Central memory CD8-positive, alpha-beta T cell (primary cell): ENCODE measurements around the gene HLF.

ENCODE experiments used
- ATAC-seq: fragments of 150-1000 bp; cut with Tn5 transposase; replicated peaks from 2 replicates; pipeline ENCODE4 v1.10.0; 2022; ENCODE audit warnings: mild to moderate bottlenecking, moderate FRiP score, moderate number of reproducible peaks; ENCODE audit not compliant: poor library complexity, severe bottlenecking; ENCODE audit errors: extremely low read depth
- DNase-seq, 2 donors: peaks; one replicate each; pipeline ENCODE4 v3.0.0; 2021; ENCODE audit warnings: low spot score in 2 of 2
- H3K27ac Mint-ChIP-seq: one replicate; pipeline ENCODE4 v1.8.0; 2022; ENCODE audit warnings: low read depth, mild to moderate bottlenecking, moderate library complexity, mixed read lengths
- H3K27me3 Mint-ChIP-seq: one replicate; pipeline ENCODE4 v1.8.0; 2022; ENCODE audit warnings: mixed read lengths
- H3K36me3 Mint-ChIP-seq: one replicate; pipeline ENCODE4 v1.8.0; 2022; ENCODE audit warnings: mild to moderate bottlenecking, moderate library complexity, mixed read lengths; ENCODE audit not compliant: insufficient read depth
- H3K4me1 Mint-ChIP-seq: one replicate; pipeline ENCODE4 v1.8.0; 2022; ENCODE audit warnings: mixed read lengths
- H3K4me3 Mint-ChIP-seq: one replicate; pipeline ENCODE4 v1.8.0; 2022; ENCODE audit warnings: mild to moderate bottlenecking, moderate library complexity, mixed read lengths
- H3K9me3 Mint-ChIP-seq: one replicate; pipeline ENCODE4 v1.8.0; 2022; ENCODE audit warnings: mixed read lengths

The HLF gene

DNA sequence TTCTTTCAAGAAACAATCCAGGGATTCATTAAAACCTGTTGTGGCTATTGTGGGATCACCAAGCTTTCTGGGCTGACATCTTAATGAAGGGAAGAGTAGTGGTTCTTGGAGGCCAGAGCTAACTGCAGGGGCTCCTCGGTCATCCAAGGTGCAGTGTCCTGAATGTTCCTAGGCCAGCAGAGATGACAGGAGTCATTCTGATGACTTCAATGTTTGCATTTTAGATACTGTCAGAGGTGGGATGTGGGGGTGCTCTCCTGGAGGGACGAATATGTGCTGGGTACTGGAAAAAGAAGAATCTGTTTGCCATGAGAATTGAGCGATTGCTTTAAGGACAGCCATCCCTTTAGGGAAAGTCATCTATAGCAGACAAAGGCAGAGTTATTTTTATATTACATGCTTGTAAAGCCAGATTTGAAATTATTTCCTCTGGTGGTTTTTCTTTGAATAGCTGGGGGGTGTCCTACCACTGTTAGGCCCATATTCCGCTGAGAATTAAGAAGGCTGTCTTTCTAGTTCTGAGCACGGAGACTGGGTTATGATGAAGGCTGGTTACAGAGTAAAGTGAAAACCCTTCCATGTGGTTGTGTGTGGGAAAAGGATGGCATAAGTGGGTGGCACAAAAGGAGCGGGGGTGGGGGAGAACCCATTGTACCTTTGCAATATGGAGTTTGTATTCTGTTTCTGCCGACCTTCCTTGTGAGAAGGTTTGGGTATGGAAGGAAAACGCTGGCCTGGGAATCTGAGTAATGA is 7.4 kb downstream of the HLF start:
- no peak overlapping the region for H3K4me3 Mint-ChIP-seq
- no peaks in the 10 kb centered on the region for H3K36me3 Mint-ChIP-seq
- DNase-seq = no peak
- no peaks in the 10 kb centered on the region for H3K9me3 Mint-ChIP-seq
- H3K4me1 Mint-ChIP-seq = no peaks in the 10 kb centered on the region
- peaks cover 87% of the 10 kb centered on the region for H3K27me3 Mint-ChIP-seq
- H3K27ac Mint-ChIP-seq = no peak overlapping the region
- ATAC-seq = no peak

DNA sequence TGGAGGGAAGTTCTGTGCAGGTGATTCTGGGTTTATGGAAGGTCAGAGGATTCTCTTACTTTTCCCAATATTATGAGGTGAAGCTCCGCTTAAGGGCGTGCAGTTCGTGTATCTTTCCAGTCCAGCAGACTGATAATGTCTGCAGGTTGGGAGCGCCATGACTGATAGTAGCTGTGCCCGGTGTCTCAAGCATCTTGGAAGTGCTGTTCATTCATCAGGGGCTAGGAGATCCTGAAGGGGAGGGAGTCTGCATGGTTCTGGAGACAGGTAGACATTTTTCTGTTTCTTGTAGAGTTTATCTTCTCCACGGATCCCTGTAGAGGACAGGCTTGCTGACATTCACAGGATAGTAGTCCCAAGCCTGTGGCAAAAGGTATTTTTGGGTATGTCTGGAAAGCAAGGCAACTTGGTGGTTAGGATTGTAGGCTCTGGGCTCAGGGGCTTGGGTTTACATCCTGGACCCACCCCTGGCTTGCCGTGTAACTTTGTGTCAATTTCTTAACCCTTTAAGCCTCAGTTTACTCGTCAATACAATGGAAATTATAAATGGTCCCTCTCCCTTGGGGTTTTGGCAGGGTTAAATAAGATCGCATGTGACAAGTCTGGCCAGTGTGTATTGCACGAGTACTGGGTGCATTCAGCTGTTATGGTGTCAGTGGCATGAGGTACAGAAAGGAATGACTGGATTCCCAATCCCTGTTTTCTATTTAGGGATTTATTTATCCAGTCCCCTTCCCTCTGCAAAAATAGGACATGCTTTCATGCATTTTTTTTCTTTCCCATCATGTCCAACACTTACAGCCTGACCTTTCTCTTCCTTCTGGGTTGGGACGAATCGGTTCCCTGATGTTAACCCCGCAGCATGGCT is 8.2 kb downstream of the HLF start:
- H3K27me3 Mint-ChIP-seq = peaks cover 79% of the 10 kb centered on the region
- H3K4me3 Mint-ChIP-seq = no peak overlapping the region
- no peaks in the 10 kb centered on the region for H3K36me3 Mint-ChIP-seq
- DNase-seq (no peak), ATAC-seq (no peak)
- no peak overlapping the region for H3K27ac Mint-ChIP-seq
- no peaks in the 10 kb centered on the region for H3K9me3 Mint-ChIP-seq
- H3K4me1 Mint-ChIP-seq = no peaks in the 10 kb centered on the region

DNA sequence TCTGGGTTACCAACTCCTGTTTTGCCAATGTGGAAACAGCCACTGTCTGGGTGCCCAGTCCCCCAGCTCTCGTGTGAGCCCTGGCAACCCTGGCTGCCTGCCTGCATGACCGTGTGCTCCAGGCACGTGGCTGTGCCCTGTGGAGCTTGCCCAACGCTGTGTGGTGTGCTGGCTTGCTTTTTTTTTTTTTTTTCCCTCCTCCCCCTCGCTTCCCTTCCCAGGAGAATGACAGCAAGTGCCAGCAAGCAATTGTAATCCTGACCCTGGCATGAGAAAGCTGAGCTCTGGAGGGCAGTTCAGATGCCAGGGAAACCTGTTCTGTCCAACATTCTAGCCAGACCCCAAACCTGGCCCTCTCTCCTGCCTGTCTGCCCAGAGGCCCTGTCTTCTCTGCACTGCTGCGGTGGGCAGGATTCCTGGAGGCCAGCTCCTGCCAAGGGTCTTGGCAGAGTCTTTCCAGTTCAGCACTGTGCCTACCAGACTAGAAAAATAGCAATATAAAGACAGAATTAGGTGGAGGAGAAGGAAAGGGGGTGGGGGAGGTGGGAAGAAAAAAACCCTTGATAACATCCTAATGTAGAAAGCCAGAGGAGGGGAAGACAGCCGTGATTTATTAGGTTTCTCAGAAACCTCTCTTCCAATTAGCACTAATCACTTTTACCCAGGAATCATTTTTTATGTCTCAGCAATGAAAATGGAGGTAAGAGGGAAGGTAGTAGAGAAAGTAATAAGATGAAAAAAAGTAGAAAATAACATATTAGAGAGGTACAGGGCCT is 9.0 kb downstream of the HLF start:
- Mint-ChIP-seq H3K9me3 (no peaks in the 10 kb centered on the region), H3K27ac (no peak overlapping the region), H3K4me3 (no peak overlapping the region), H3K4me1 (no peaks in the 10 kb centered on the region), H3K36me3 (no peaks in the 10 kb centered on the region), H3K27me3 (peaks cover 71% of the 10 kb centered on the region)
- ATAC-seq = no peak
- no peak for DNase-seq

DNA sequence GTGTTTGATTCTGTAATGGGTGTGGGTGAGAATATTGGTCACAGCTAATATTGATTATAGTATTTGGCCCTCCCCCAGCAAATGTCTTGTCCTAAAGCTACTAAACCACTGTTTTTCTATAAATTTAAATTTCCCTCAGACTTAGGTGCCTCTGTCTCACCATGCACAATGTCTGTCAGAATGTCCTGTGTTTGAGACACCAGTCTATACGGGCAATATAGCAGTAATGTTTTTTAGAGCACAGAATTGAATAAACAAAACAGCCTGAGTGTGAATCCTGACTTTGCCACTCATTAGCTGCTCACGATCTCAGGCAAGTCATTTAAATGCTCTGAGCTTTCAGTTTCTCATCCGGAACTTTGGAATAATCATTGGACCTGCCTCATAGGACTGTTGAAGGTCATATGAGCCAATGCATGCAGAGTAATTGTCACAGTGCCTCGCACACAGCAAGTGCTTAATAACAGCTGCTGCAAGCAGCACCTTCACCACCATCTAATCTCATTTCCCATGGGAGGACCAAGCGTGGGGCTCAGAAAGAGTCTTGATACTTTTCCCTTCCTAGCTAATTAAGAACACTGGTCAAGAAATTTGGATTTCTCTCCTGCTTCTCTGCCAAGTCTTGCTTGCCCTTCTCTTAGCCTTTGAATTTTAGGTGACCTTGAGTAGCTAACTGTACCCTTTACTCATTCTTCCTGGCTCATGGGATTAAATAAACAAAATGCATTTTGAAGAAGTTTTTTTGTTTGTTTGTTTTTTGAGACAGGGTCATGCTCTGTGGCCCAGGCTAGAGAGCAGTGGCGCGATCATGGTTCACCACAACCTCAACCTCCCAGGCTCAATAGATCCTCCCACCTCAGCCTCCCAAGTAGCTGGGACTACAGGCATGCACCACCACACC is 9.8 kb downstream of the HLF start:
- DNase-seq (no peak), ATAC-seq (no peak)
- Mint-ChIP-seq H3K4me3 (no peak overlapping the region), H3K9me3 (no peaks in the 10 kb centered on the region), H3K36me3 (no peaks in the 10 kb centered on the region), H3K4me1 (no peaks in the 10 kb centered on the region), H3K27ac (no peak overlapping the region), H3K27me3 (peaks cover 62% of the 10 kb centered on the region)

DNA sequence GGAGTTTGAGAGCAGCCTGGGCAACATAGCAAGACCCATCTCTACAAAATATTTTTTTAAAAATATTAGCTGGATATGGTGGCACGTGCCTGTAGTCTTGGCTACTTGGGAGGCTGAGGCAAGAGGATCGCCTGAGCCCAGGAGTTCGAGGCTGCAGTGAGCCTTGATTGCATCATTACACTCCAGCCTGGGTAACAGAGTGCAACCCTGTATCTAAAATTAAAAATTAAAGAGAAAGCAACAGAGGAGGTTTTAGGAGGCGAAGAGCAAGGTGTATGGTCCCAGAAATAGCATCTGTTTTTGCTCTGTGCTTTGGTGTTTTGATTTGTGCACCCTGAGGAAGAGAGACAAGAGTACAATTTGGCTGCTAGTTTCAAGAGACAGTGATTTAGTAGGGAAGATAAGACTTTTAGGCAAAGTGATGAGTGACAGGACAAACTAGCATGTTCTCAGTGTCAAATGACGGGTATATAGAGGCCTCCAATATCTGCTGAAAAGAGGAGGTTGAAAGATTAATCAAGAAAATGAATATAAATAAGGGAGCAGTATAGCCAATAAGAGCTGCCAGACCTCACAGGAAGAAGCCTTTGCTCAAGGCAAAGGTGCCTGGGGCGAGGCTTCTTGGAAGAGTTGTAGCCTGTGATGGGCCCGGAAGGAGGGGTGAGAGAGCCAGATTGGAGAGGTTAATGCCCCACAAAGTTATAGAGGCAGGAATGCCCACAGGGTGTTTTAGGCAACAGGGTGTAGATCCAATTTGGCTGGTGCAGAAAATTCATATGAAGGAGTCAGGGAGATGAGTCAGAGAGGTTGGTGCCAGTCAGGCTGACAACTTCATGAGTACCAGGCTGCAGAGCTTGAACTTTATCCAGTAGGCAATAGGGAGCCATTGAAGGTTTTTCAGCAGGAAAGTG is 11.4 kb downstream of the HLF start:
- no peak for ATAC-seq
- peaks cover 2% of the 10 kb centered on the region for H3K36me3 Mint-ChIP-seq
- peaks cover 55% of the 10 kb centered on the region for H3K27me3 Mint-ChIP-seq
- no peak for DNase-seq
- no peaks in the 10 kb centered on the region for H3K9me3 Mint-ChIP-seq
- H3K4me3 Mint-ChIP-seq = no peak overlapping the region
- H3K4me1 Mint-ChIP-seq = no peaks in the 10 kb centered on the region
- no peak overlapping the region for H3K27ac Mint-ChIP-seq

DNA sequence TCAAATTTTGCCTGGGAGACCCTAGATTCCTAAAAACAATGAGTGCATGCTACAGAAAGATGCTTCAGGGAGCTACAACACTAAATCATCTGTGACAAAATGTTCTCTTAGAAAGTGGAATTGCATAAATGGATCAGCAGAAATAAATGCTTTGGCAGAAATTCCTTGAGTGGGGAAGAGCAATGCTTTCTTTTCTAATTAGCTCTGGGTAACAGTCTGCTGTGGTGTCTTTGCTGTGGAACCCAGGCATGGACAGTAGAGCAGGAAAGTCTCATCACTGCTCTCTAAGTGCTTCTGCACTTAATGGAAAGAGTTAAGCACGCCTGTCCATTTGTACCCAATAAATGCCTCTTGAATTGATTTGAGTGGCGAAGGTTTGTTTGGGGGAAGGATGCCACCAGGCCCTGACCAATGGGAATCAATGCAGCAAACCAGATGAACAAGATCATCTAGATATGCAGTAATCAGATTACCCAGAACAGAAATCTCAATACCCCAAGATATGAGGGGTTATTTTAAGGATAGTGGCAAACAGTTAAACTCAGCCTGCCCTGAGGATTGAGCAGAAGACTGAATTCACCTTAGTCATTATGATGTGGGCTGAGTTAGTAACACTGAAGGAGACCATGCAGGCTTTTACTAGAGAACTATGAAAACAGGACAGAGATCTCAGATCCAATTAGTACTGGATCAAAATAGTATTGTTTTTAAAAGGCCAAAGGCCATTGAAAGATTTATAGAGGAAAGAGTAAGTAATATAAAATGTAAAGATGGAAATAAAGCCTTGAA is 13.6 kb downstream of the HLF start:
- Mint-ChIP-seq H3K9me3 (no peaks in the 10 kb centered on the region), H3K4me3 (no peak overlapping the region), H3K4me1 (no peaks in the 10 kb centered on the region), H3K27me3 (peaks cover 34% of the 10 kb centered on the region), H3K27ac (no peak overlapping the region), H3K36me3 (peaks cover 2% of the 10 kb centered on the region)
- DNase-seq = no peak
- ATAC-seq = no peak

DNA sequence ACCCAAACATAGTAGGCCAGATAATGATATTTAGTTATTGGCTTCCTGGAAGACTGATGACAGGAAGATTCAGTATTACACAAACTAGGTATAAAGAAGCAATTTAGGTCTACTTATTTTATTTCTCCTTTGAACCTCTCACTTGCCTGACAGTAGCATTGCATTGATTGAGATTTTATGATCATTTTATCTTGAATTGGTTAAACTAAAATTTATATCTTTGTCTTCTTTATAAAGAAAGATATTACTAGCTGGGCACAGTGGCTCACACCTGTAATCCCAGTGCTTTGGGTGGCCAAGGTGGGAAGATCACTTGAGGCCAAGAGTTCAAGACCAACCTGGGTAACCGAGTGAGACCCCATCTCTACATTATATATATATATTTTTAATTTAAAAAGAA is 14.4 kb downstream of the HLF start:
- no peak overlapping the region for H3K4me3 Mint-ChIP-seq
- peaks cover 26% of the 10 kb centered on the region for H3K27me3 Mint-ChIP-seq
- H3K9me3 Mint-ChIP-seq = no peaks in the 10 kb centered on the region
- H3K36me3 Mint-ChIP-seq = peaks cover 2% of the 10 kb centered on the region
- DNase-seq (no peak), ATAC-seq (no peak)
- no peak overlapping the region for H3K27ac Mint-ChIP-seq
- H3K4me1 Mint-ChIP-seq = no peaks in the 10 kb centered on the region

DNA sequence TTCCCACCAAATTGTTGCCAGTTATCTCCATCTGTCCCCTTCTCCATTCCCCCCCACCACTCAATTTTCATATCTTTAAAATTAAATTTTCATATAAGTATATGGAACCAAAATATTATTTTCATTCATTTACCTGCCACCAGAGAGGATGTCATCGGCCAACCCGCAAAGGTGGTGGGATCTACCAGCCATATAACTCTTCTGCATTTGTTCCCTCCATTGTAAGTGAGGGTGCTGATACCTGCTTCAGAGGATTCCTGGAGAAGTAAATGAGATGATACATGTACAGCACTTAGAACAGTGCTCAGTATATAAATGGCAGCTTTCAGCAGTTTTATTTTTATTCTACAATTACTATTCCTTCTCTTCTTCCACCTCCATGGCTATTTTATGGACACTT is 15.0 kb downstream of the HLF start:
- peaks cover 20% of the 10 kb centered on the region for H3K27me3 Mint-ChIP-seq
- H3K4me3 Mint-ChIP-seq = no peak overlapping the region
- no peaks in the 10 kb centered on the region for H3K9me3 Mint-ChIP-seq
- DNase-seq = no peak
- H3K4me1 Mint-ChIP-seq = no peaks in the 10 kb centered on the region
- no peak for ATAC-seq
- H3K27ac Mint-ChIP-seq = no peak overlapping the region
- H3K36me3 Mint-ChIP-seq = peaks cover 2% of the 10 kb centered on the region

DNA sequence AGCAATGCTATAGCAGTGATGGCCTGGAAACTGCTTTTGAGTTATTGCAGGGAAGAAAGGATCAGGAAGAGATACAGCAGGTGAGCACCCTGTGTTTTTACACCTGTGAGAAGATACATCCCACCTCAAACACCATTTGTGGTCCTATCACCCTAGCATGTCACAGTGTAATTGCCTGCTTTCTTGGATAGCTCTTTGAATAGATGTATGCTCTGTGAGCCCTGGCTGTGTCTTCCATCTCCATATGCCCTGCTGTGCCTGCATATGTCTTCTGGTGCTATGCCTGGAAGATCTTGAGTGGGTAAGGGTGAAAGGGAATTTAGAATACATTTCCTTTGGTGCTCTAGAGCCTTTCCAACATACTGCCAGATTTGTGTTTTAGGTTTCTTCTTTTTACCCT is 15.5 kb downstream of the HLF start:
- no peaks in the 10 kb centered on the region for H3K4me1 Mint-ChIP-seq
- H3K4me3 Mint-ChIP-seq = no peak overlapping the region
- ATAC-seq = no peak
- H3K9me3 Mint-ChIP-seq = no peaks in the 10 kb centered on the region
- H3K36me3 Mint-ChIP-seq = peaks cover 2% of the 10 kb centered on the region
- no peak for DNase-seq
- H3K27ac Mint-ChIP-seq = no peak overlapping the region
- peaks cover 16% of the 10 kb centered on the region for H3K27me3 Mint-ChIP-seq

DNA sequence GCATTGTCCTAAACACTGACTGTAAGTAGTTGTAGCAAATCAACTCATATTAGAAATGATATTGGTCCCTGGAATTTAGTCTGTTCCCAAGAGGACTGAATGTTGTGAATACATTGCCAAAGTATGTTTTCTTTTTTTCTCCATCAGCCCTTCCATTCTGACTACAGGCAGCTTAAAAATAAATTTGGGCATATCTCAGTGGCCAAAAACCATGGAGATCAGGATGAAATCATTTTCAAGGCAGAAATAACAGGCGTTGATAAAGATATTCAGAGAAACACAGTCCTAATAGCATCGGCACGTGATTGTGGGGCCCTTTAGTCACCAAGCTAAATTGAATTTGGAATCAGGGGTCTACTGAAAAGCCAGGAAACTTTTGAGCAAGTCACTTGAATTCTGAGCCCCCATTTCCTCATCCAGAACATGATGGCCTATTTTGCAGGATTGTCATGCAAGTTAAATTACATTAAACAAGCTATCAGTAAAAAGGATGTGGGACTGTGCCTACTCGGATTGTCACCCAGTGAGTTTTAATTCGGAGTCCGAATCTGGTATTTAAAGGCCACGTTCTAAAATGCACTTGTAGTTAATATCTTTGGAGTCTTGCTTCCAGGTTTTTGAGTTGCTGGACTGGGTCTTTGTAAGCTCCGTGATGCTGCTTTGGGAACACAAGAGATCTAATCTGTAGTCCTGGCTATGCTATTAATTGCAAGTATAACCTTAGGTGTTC is 17.1 kb downstream of the HLF start:
- H3K9me3 Mint-ChIP-seq = no peaks in the 10 kb centered on the region
- ATAC-seq = no peak
- no peak overlapping the region for H3K27ac Mint-ChIP-seq
- H3K4me3 Mint-ChIP-seq = no peak overlapping the region
- H3K36me3 Mint-ChIP-seq = peaks cover 2% of the 10 kb centered on the region
- no peak for DNase-seq
- H3K4me1 Mint-ChIP-seq = no peaks in the 10 kb centered on the region
- H3K27me3 Mint-ChIP-seq = no peaks in the 10 kb centered on the region
